Nephron (organoid): ENCODE data around the gene TIE1.
A peak's percentile ranks its signal among the peaks of the same experiment; 100 is the strongest.
"Not testable (repeated sequence)": the region's sequence is repeated elsewhere in the genome, so short reads cannot be mapped to it uniquely, and the experiment has no call there.

Experiments
- H3K27ac Mint-ChIP-seq, 3 experiments: 2 replicates each; pipeline ENCODE4 v1.8.0; 2020; ENCODE audit warnings: mixed read lengths in 3 of 3, mild to moderate bottlenecking in 2 of 3, moderate library complexity in 1 of 3
- H3K27me3 Mint-ChIP-seq: 2 replicates; pipeline ENCODE4 v1.8.0; 2021; ENCODE audit warnings: low read depth, mild to moderate bottlenecking, moderate library complexity, mixed read lengths
- H3K36me3 Mint-ChIP-seq: 2 replicates; pipeline ENCODE4 v1.8.0; 2020; ENCODE audit warnings: low read depth, mixed read lengths
- H3K4me1 Mint-ChIP-seq: 2 replicates; pipeline ENCODE4 v1.8.0; 2020; ENCODE audit warnings: mixed read lengths
- H3K4me3 Mint-ChIP-seq, 3 experiments: 2 replicates each; pipeline ENCODE4 v1.8.0; 2020; ENCODE audit warnings: mild to moderate bottlenecking in 3 of 3, mixed read lengths in 3 of 3, moderate library complexity in 2 of 3
- H3K9me3 Mint-ChIP-seq: 2 replicates; pipeline ENCODE4 v1.8.0; 2020; ENCODE audit warnings: mixed read lengths
- CTCF ChIP-seq, 3 experiments: fragments of 200-600 bp; sonication (generic); IDR thresholded peaks; one replicate each; pipeline ENCODE4 v1.5.0; 2021; ENCODE audit warnings: antibody characterized with exemption in 3 of 3; ENCODE audit not compliant: unreplicated experiment in 3 of 3

TIE1 gene

GRCh38 chr1:43366601-43367025 is 65.8 kb downstream of the TIE1 start:
- H3K4me1 Mint-ChIP-seq, result peaks cover 30% of the 10 kb centered on the region
- no peak for TF ChIP-seq CTCF (IDR thresholded peaks at IDR 0.05; ENCODE audit: unreplicated experiment in 3 of 3)

GRCh38 chr1:43367026-43367903 is 66.5 kb downstream of the TIE1 start:
- Mint-ChIP-seq H3K4me3 (peak overlapping the region; percentile 83 to 85 (median 84)), H3K27me3 (no peaks in the 10 kb centered on the region), H3K36me3 (peaks cover 33% of the 10 kb centered on the region), H3K9me3 (no peaks in the 10 kb centered on the region), H3K27ac (peak overlapping the region in 1 of 3 experiments; percentile 32), H3K4me1 (peaks cover 25% of the 10 kb centered on the region)
- no peak for TF ChIP-seq CTCF (IDR thresholded peaks at IDR 0.05; ENCODE audit: unreplicated experiment in 3 of 3)

More at GRCh38 chr1:43366601-43367025, 65.8 kb downstream of the TIE1 start:
- no peaks in the 10 kb centered on the region for H3K9me3 Mint-ChIP-seq
- H3K27ac Mint-ChIP-seq, result peak overlapping the region in 1 of 3 experiments; percentile 32
- H3K4me3 Mint-ChIP-seq, result peak overlapping the region; percentile 83 to 85 (median 84)
- no peaks in the 10 kb centered on the region for H3K27me3 Mint-ChIP-seq
- peaks cover 40% of the 10 kb centered on the region for H3K36me3 Mint-ChIP-seq

- peak in 2 of 3 experiments; percentile 20 to 37 for TF ChIP-seq CTCF (IDR thresholded peaks at IDR 0.05; ENCODE audit: unreplicated experiment in 3 of 3)
- Mint-ChIP-seq H3K4me3 (peak within 1 kb of the TSS; percentile 85 to 90 (median 90)), H3K36me3 (peaks cover 28% of the 10 kb centered on the region), H3K4me1 (peaks cover 25% of the 10 kb centered on the region), H3K27me3 (no peaks in the 10 kb centered on the region), H3K9me3 (no peaks in the 10 kb centered on the region), H3K27ac (peak within 1 kb of the TSS; percentile 81 to 98 (median 87))
These were observed 67.3 kb downstream of the TIE1 start, which contains the start of gene ELOVL1 for GRCh38 chr1:43367904-43368645. Gene ELOVL1 (minus strand): TSS chr1:43368011. CDS start chr1:43365609, 2,402 bp downstream.

- Mint-ChIP-seq H3K4me1 (peaks cover 25% of the 10 kb centered on the region), H3K4me3 (peak overlapping the region; percentile 84 to 90 (median 90)), H3K36me3 (peaks cover 22% of the 10 kb centered on the region), H3K9me3 (no peaks in the 10 kb centered on the region), H3K27ac (peak overlapping the region; percentile 81 to 98 (median 87)), H3K27me3 (no peaks in the 10 kb centered on the region)
- TF ChIP-seq CTCF (IDR thresholded peaks at IDR 0.05; ENCODE audit: unreplicated experiment in 3 of 3), result no peak
These were observed 67.9 kb downstream of the TIE1 start for GRCh38 chr1:43368646-43369020.

- not testable (repeated sequence) for H3K4me3 Mint-ChIP-seq, H3K9me3 Mint-ChIP-seq, H3K27ac Mint-ChIP-seq, H3K27me3 Mint-ChIP-seq
- Mint-ChIP-seq H3K4me1 (peaks cover 25% of the 10 kb centered on the region), H3K36me3 (peaks cover 11% of the 10 kb centered on the region)
These were observed 69.0 kb downstream of the TIE1 start for GRCh38 chr1:43369779-43370178.

- peaks cover 6% of the 10 kb centered on the region for H3K36me3 Mint-ChIP-seq
- no peaks in the 10 kb centered on the region for H3K27me3 Mint-ChIP-seq
- peaks cover 19% of the 10 kb centered on the region for H3K4me1 Mint-ChIP-seq
- peak overlapping the region in 1 of 3 experiments; percentile 19 for H3K27ac Mint-ChIP-seq
- H3K4me3 Mint-ChIP-seq, result peak overlapping the region; percentile 12 to 76 (median 28)
- TF ChIP-seq CTCF (IDR thresholded peaks at IDR 0.05; ENCODE audit: unreplicated experiment in 3 of 3), result no peak
- H3K9me3 Mint-ChIP-seq, result no peaks in the 10 kb centered on the region
These were observed 69.8 kb downstream of the TIE1 start for GRCh38 chr1:43370564-43370963.
